ENCODE data around the gene MEGF11. TPM values are rescaled to one million over a fixed set of nuclear protein-coding genes. Genes with fewer than 3 reads are reported as not detected.

Gene MEGF11
- total RNA-seq, 4 donors from 2014 or later: 2.4 to 8.5 (median 4.3) TPM

GRCh38 chr15:66066005-66066404, 187.5 kb downstream of the MEGF11 start:
- no peak overlapping the region for H3K27ac ChIP-seq
- TF ChIP-seq POLR2A (IDR thresholded peaks at IDR 0.05): no peak
- TF ChIP-seq EP300 (IDR thresholded peaks at IDR 0.05): no peak
- TF ChIP-seq CTCF (IDR thresholded peaks at IDR 0.05): no peak
- TF ChIP-seq POLR2AphosphoS5 (IDR thresholded peaks at IDR 0.05): no peak
- no peaks in the 10 kb centered on the region for H3K4me1 ChIP-seq
- H3K36me3 ChIP-seq: no peaks in the 10 kb centered on the region
- peak in 1 of 2 donors; percentile 49 for DNase-seq (ENCODE audit: low spot score in 2 of 2)
- 0% methylated on average over 2 of the region's 4 CpGs for WGBS
- no peak overlapping the region for H3K4me3 ChIP-seq
- no peaks in the 10 kb centered on the region for H3K9me3 ChIP-seq
- no peaks in the 10 kb centered on the region for H3K27me3 ChIP-seq

- Histone ChIP-seq H3K4me1 (no peaks in the 10 kb centered on the region), H3K36me3 (no peaks in the 10 kb centered on the region), H3K9me3 (no peaks in the 10 kb centered on the region), H3K4me3 (no peak overlapping the region), H3K27ac (no peak overlapping the region), H3K27me3 (peaks cover 2% of the 10 kb centered on the region)
- DNase-seq (ENCODE audit: low spot score in 2 of 2): peak in 1 of 2 donors; percentile 28
- TF ChIP-seq POLR2AphosphoS5 (IDR thresholded peaks at IDR 0.05) (no peak), POLR2A (IDR thresholded peaks at IDR 0.05) (no peak), CTCF (IDR thresholded peaks at IDR 0.05) (no peak), EP300 (IDR thresholded peaks at IDR 0.05) (no peak)
- 60% methylated on average over 6 of the region's 6 CpGs for WGBS
Measured at GRCh38 chr15:66065325-66065724, 188.2 kb downstream of the MEGF11 start.

GRCh38 chr15:66063147-66063546, 190.4 kb downstream of the MEGF11 start:
- no peaks in the 10 kb centered on the region for H3K9me3 ChIP-seq
- no peaks in the 10 kb centered on the region for H3K4me1 ChIP-seq
- TF ChIP-seq CTCF (IDR thresholded peaks at IDR 0.05): no peak
- no peak for TF ChIP-seq POLR2A (IDR thresholded peaks at IDR 0.05)
- TF ChIP-seq POLR2AphosphoS5 (IDR thresholded peaks at IDR 0.05): no peak
- no peak for TF ChIP-seq EP300 (IDR thresholded peaks at IDR 0.05)
- H3K36me3 ChIP-seq: no peaks in the 10 kb centered on the region
- peaks cover 15% of the 10 kb centered on the region for H3K27me3 ChIP-seq
- no peak overlapping the region for H3K27ac ChIP-seq
- DNase-seq (ENCODE audit: low spot score in 2 of 2): no peak
- H3K4me3 ChIP-seq: no peak overlapping the region

GRCh38 chr15:66057089-66057488, 196.5 kb downstream of the MEGF11 start:
- no peaks in the 10 kb centered on the region for H3K4me1 ChIP-seq
- H3K4me3 ChIP-seq: no peak overlapping the region
- 62% methylated on average over 7 of the region's 7 CpGs for WGBS
- TF ChIP-seq POLR2AphosphoS5 (IDR thresholded peaks at IDR 0.05): no peak
- no peak for TF ChIP-seq POLR2A (IDR thresholded peaks at IDR 0.05)
- no peak for TF ChIP-seq CTCF (IDR thresholded peaks at IDR 0.05)
- TF ChIP-seq EP300 (IDR thresholded peaks at IDR 0.05): no peak
- DNase-seq (ENCODE audit: low spot score in 2 of 2): no peak
- peaks cover 20% of the 10 kb centered on the region for H3K27me3 ChIP-seq
- H3K36me3 ChIP-seq: no peaks in the 10 kb centered on the region
- no peaks in the 10 kb centered on the region for H3K9me3 ChIP-seq
- no peak overlapping the region for H3K27ac ChIP-seq

- no peaks in the 10 kb centered on the region for H3K9me3 ChIP-seq
- TF ChIP-seq EP300 (IDR thresholded peaks at IDR 0.05) (no peak), CTCF (IDR thresholded peaks at IDR 0.05) (no peak)
- H3K4me1 ChIP-seq: no peaks in the 10 kb centered on the region
- H3K27me3 ChIP-seq: peaks cover 7% of the 10 kb centered on the region
- H3K36me3 ChIP-seq: no peaks in the 10 kb centered on the region
- no peak overlapping the region for H3K27ac ChIP-seq
- H3K4me3 ChIP-seq: no peak overlapping the region
- no peak for DNase-seq (ENCODE audit: low spot score in 2 of 2)
- 84% methylated on average over 3 of the region's 3 CpGs for WGBS
Measured at GRCh38 chr15:66053991-66054390, 199.6 kb downstream of the MEGF11 start.
